Kidney epithelial cell (primary cell): ENCODE measurements around the gene EPHA4. TPM values are rescaled to one million over a fixed set of nuclear protein-coding genes. Genes with fewer than 3 reads are reported as not detected.

Source experiments
- DNase-seq: peaks from one replicate; pipeline ENCODE4 v3.0.0-alpha.2; 2010; ENCODE audit warnings: low read depth
- H3K27me3 ChIP-seq: 2 replicates; pipeline ENCODE4 v1.6.0; 2011; ENCODE audit warnings: low read length; ENCODE audit not compliant: control insufficient read depth, insufficient read depth
- H3K36me3 ChIP-seq: 2 replicates; pipeline ENCODE4 v1.5.1; 2011; ENCODE audit warnings: low read length; ENCODE audit not compliant: control insufficient read depth, insufficient read depth
- H3K4me3 ChIP-seq: 2 replicates; pipeline ENCODE4 v1.5.1; 2011; ENCODE audit warnings: low read depth, mild to moderate bottlenecking, control low read depth, low read length
- CTCF ChIP-seq: IDR thresholded peaks from 2 replicates; pipeline ENCODE4 v1.5.1; 2011; ENCODE audit warnings: mild to moderate bottlenecking, moderate library complexity, low read length, control low read depth, inconsistent platforms; ENCODE audit not compliant: insufficient read depth, poor library complexity, severe bottlenecking
- total RNA-seq: library from RNA; depleted of rRNA; stranded (reverse); fragments of >200 nt; gene quantifications from 2 replicates; pipeline ENCODE4 v1.2.3, GENCODE V29; 2015

The EPHA4 gene
- total RNA-seq, 1 donor from 2014 or later, result 6.6 TPM

GRCh38 chr2:221610675-221611074, 38.6 kb upstream of the EPHA4 start:
- DNase-seq, result no peak
- no peak for TF ChIP-seq CTCF

GRCh38 chr2:221610255-221610654, 38.2 kb upstream of the EPHA4 start:
- no peaks in the 10 kb centered on the region for H3K27me3 ChIP-seq
- H3K36me3 ChIP-seq, result no peaks in the 10 kb centered on the region
- H3K4me3 ChIP-seq, result no peak overlapping the region
- TF ChIP-seq CTCF, result no peak
- no peak for DNase-seq

More at GRCh38 chr2:221610675-221611074, 38.6 kb upstream of the EPHA4 start:
- Histone ChIP-seq H3K4me3 (no peak overlapping the region), H3K27me3 (no peaks in the 10 kb centered on the region), H3K36me3 (no peaks in the 10 kb centered on the region)

GRCh38 chr2:221608442-221608841, 36.3 kb upstream of the EPHA4 start:
- DNase-seq, result no peak
- Histone ChIP-seq H3K4me3 (no peak overlapping the region), H3K27me3 (no peaks in the 10 kb centered on the region), H3K36me3 (no peaks in the 10 kb centered on the region)
- no peak for TF ChIP-seq CTCF

GRCh38 chr2:221606424-221606823, 34.3 kb upstream of the EPHA4 start:
- Histone ChIP-seq H3K36me3 (no peaks in the 10 kb centered on the region), H3K27me3 (no peaks in the 10 kb centered on the region), H3K4me3 (no peak overlapping the region)
- TF ChIP-seq CTCF, result no peak
- DNase-seq, result no peak

GRCh38 chr2:221605751-221606240, 33.7 kb upstream of the EPHA4 start:
- no peak for DNase-seq
- no peaks in the 10 kb centered on the region for H3K36me3 ChIP-seq
- TF ChIP-seq CTCF, result no peak
- H3K27me3 ChIP-seq, result no peaks in the 10 kb centered on the region
- no peak overlapping the region for H3K4me3 ChIP-seq

GRCh38 chr2:221602938-221603337, 30.8 kb upstream of the EPHA4 start:
- TF ChIP-seq CTCF, result no peak
- Histone ChIP-seq H3K36me3 (no peaks in the 10 kb centered on the region), H3K27me3 (no peaks in the 10 kb centered on the region), H3K4me3 (no peak overlapping the region)
- no peak for DNase-seq
